ENCODE data around the gene RMND5A.

The RMND5A gene

GRCh38 chr2:86774862-86775261 is 54.8 kb downstream of the RMND5A start:
- no peaks in the 10 kb centered on the region for H3K9me3 ChIP-seq (ENCODE audit: insufficient read depth, low read length)
- peaks cover 29% of the 10 kb centered on the region for H3K36me3 ChIP-seq (ENCODE audit: insufficient read depth, insufficient read length, low read length)
- H3K4me1 ChIP-seq (ENCODE audit: insufficient read depth, insufficient read length), result no peaks in the 10 kb centered on the region
- no peak overlapping the region for H3K4me3 ChIP-seq (ENCODE audit: insufficient read length, low read depth)
- H3K9ac ChIP-seq (ENCODE audit: insufficient read length, low read depth), result no peak overlapping the region
- no peaks in the 10 kb centered on the region for H3K27me3 ChIP-seq (ENCODE audit: insufficient read depth, insufficient read length)
- no peak for DNase-seq (ENCODE audit: low read depth, low spot score)
- TF ChIP-seq SUZ12 (IDR thresholded peaks at IDR 0.05; ENCODE audit: extremely low read depth, insufficient read depth, insufficient read length), result no peak
- TF ChIP-seq ZNF274 (IDR thresholded peaks at IDR 0.05; ENCODE audit: low read depth, low read length), result no peak
- TF ChIP-seq YY1 (IDR thresholded peaks at IDR 0.05; ENCODE audit: insufficient read depth, insufficient read length), result no peak

GRCh38 chr2:86775338-86775737 is 55.2 kb downstream of the RMND5A start:
- H3K4me3 ChIP-seq (ENCODE audit: insufficient read length, low read depth), result no peak overlapping the region
- peaks cover 26% of the 10 kb centered on the region for H3K36me3 ChIP-seq (ENCODE audit: insufficient read depth, insufficient read length, low read length)
- H3K9ac ChIP-seq (ENCODE audit: insufficient read length, low read depth), result no peak overlapping the region
- no peak for DNase-seq (ENCODE audit: low read depth, low spot score)
- no peaks in the 10 kb centered on the region for H3K4me1 ChIP-seq (ENCODE audit: insufficient read depth, insufficient read length)
- no peak for TF ChIP-seq YY1 (IDR thresholded peaks at IDR 0.05; ENCODE audit: insufficient read depth, insufficient read length)
- no peak for TF ChIP-seq ZNF274 (IDR thresholded peaks at IDR 0.05; ENCODE audit: low read depth, low read length)
- no peak for TF ChIP-seq SUZ12 (IDR thresholded peaks at IDR 0.05; ENCODE audit: extremely low read depth, insufficient read depth, insufficient read length)
- no peaks in the 10 kb centered on the region for H3K9me3 ChIP-seq (ENCODE audit: insufficient read depth, low read length)
- H3K27me3 ChIP-seq (ENCODE audit: insufficient read depth, insufficient read length), result no peaks in the 10 kb centered on the region

GRCh38 chr2:86776532-86776931 is 56.4 kb downstream of the RMND5A start:
- Histone ChIP-seq H3K27me3 (ENCODE audit: insufficient read depth, insufficient read length) (no peaks in the 10 kb centered on the region), H3K4me3 (ENCODE audit: insufficient read length, low read depth) (no peak overlapping the region), H3K9ac (ENCODE audit: insufficient read length, low read depth) (no peak overlapping the region), H3K36me3 (ENCODE audit: insufficient read depth, insufficient read length, low read length) (peaks cover 16% of the 10 kb centered on the region), H3K4me1 (ENCODE audit: insufficient read depth, insufficient read length) (no peaks in the 10 kb centered on the region), H3K9me3 (ENCODE audit: insufficient read depth, low read length) (no peaks in the 10 kb centered on the region)
- TF ChIP-seq YY1 (IDR thresholded peaks at IDR 0.05; ENCODE audit: insufficient read depth, insufficient read length) (no peak), ZNF274 (IDR thresholded peaks at IDR 0.05; ENCODE audit: low read depth, low read length) (no peak), SUZ12 (IDR thresholded peaks at IDR 0.05; ENCODE audit: extremely low read depth, insufficient read depth, insufficient read length) (no peak)
- no peak for DNase-seq (ENCODE audit: low read depth, low spot score)

DNA sequence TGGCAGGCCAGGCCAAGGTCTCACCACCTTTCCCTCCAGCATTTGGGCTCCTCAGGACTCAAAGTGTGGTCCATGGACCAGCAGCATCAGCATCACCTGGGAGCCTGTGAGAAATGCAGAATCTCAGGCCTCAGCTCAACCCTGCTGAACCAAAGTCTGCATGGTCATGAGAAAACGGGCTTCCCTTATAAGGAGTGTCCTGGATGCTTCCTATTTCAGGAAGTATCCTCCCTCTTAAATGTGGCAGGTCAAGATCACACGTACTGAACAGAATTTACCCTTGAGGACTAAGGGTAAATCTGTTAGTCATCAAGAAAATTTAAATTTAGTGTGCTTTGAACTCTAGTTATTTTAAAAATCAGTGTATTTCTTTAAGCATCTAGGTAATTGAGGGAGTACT is 58.9 kb downstream of the RMND5A start:
- H3K4me1 ChIP-seq (ENCODE audit: insufficient read depth, insufficient read length), result no peaks in the 10 kb centered on the region
- peaks cover 5% of the 10 kb centered on the region for H3K36me3 ChIP-seq (ENCODE audit: insufficient read depth, insufficient read length, low read length)
- TF ChIP-seq YY1 (IDR thresholded peaks at IDR 0.05; ENCODE audit: insufficient read depth, insufficient read length) (no peak), SUZ12 (IDR thresholded peaks at IDR 0.05; ENCODE audit: extremely low read depth, insufficient read depth, insufficient read length) (no peak), ZNF274 (IDR thresholded peaks at IDR 0.05; ENCODE audit: low read depth, low read length) (no peak)
- H3K9me3 ChIP-seq (ENCODE audit: insufficient read depth, low read length), result no peaks in the 10 kb centered on the region
- no peaks in the 10 kb centered on the region for H3K27me3 ChIP-seq (ENCODE audit: insufficient read depth, insufficient read length)
- DNase-seq (ENCODE audit: low read depth, low spot score), result no peak
- H3K9ac ChIP-seq (ENCODE audit: insufficient read length, low read depth), result no peak overlapping the region
- no peak overlapping the region for H3K4me3 ChIP-seq (ENCODE audit: insufficient read length, low read depth)

DNA sequence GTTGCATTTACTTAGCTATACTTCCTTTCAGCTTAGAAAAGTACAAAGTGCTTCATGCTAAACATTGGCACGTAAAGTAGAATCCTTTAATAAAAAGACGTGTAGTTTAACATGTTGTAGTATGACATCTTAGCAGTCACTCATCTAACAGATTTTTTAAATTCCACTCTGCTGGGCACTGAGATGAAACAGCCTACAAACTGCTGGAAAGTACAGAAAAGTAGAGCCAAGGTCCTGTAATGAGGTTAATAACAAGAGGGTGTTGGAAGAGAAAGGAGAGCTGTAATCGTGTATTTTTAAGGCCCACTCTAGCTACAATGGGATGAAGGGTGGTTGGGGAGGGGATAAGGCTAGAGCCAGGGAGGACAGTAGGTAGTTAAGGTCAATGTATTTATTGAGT is 59.9 kb downstream of the RMND5A start:
- TF ChIP-seq YY1 (IDR thresholded peaks at IDR 0.05; ENCODE audit: insufficient read depth, insufficient read length), result no peak
- no peak for TF ChIP-seq ZNF274 (IDR thresholded peaks at IDR 0.05; ENCODE audit: low read depth, low read length)
- no peak for TF ChIP-seq SUZ12 (IDR thresholded peaks at IDR 0.05; ENCODE audit: extremely low read depth, insufficient read depth, insufficient read length)
- no peak for DNase-seq (ENCODE audit: low read depth, low spot score)
- no peaks in the 10 kb centered on the region for H3K27me3 ChIP-seq (ENCODE audit: insufficient read depth, insufficient read length)
- H3K4me3 ChIP-seq (ENCODE audit: insufficient read length, low read depth), result no peak overlapping the region
- peaks cover under 1% of the 10 kb centered on the region for H3K36me3 ChIP-seq (ENCODE audit: insufficient read depth, insufficient read length, low read length)
- H3K9me3 ChIP-seq (ENCODE audit: insufficient read depth, low read length), result no peaks in the 10 kb centered on the region
- no peaks in the 10 kb centered on the region for H3K4me1 ChIP-seq (ENCODE audit: insufficient read depth, insufficient read length)
- no peak overlapping the region for H3K9ac ChIP-seq (ENCODE audit: insufficient read length, low read depth)

DNA sequence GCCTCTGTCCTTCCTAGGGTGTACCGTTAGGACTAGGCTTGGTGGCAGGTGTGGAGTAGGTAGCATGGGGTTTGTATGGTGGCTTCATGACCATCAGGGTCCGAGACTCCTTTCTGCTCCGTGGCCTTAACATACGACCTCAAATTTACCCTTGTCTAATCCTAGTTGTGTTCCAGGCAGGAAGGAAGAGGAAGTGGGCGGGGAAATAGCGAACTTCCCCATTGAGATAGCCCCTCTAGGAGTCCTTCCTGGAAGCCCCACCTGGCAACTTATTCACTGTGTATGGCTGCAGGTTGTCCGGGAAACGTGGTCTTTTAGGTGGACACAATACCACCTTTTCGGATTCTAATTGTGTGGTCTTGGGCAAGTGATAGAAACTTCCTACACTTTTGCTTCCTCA is 61.3 kb downstream of the RMND5A start:
- H3K36me3 ChIP-seq (ENCODE audit: insufficient read depth, insufficient read length, low read length), result no peaks in the 10 kb centered on the region
- H3K4me3 ChIP-seq (ENCODE audit: insufficient read length, low read depth), result no peak overlapping the region
- no peaks in the 10 kb centered on the region for H3K9me3 ChIP-seq (ENCODE audit: insufficient read depth, low read length)
- no peaks in the 10 kb centered on the region for H3K27me3 ChIP-seq (ENCODE audit: insufficient read depth, insufficient read length)
- no peak for TF ChIP-seq SUZ12 (IDR thresholded peaks at IDR 0.05; ENCODE audit: extremely low read depth, insufficient read depth, insufficient read length)
- TF ChIP-seq ZNF274 (IDR thresholded peaks at IDR 0.05; ENCODE audit: low read depth, low read length), result no peak
- no peak for TF ChIP-seq YY1 (IDR thresholded peaks at IDR 0.05; ENCODE audit: insufficient read depth, insufficient read length)
- H3K9ac ChIP-seq (ENCODE audit: insufficient read length, low read depth), result no peak overlapping the region
- no peak for DNase-seq (ENCODE audit: low read depth, low spot score)
- peaks cover 2% of the 10 kb centered on the region for H3K4me1 ChIP-seq (ENCODE audit: insufficient read depth, insufficient read length)

DNA sequence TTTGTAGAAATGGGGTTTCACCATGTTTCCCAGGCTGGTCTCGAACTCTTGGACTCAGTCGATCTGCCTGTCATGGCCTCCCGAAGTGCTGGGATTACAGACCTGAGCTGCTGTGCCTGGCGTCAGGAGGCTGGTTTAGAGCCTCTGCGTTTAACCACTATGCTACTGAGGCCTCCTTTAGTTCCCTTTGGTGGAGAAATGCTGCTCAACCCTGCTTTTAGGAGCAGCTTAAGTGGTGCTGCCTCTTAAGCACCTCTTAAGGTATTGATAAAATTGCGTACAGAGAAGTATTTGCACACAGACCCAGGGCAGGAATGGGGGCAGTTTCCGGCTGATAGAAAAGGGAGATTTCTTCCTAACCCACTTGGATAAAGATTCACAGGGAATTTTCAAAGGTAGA is 62.7 kb downstream of the RMND5A start:
- TF ChIP-seq SUZ12 (IDR thresholded peaks at IDR 0.05; ENCODE audit: extremely low read depth, insufficient read depth, insufficient read length) (no peak), ZNF274 (IDR thresholded peaks at IDR 0.05; ENCODE audit: low read depth, low read length) (no peak), YY1 (IDR thresholded peaks at IDR 0.05; ENCODE audit: insufficient read depth, insufficient read length) (no peak)
- no peak overlapping the region for H3K9ac ChIP-seq (ENCODE audit: insufficient read length, low read depth)
- H3K36me3 ChIP-seq (ENCODE audit: insufficient read depth, insufficient read length, low read length), result no peaks in the 10 kb centered on the region
- peaks cover 5% of the 10 kb centered on the region for H3K27me3 ChIP-seq (ENCODE audit: insufficient read depth, insufficient read length)
- no peak for DNase-seq (ENCODE audit: low read depth, low spot score)
- peaks cover 2% of the 10 kb centered on the region for H3K4me1 ChIP-seq (ENCODE audit: insufficient read depth, insufficient read length)
- H3K4me3 ChIP-seq (ENCODE audit: insufficient read length, low read depth), result no peak overlapping the region
- no peaks in the 10 kb centered on the region for H3K9me3 ChIP-seq (ENCODE audit: insufficient read depth, low read length)
